Measurements from ENCODE around the gene PEDS1.
A peak's percentile ranks its signal among the peaks of the same experiment; 100 is the strongest.
"Not testable (repeated sequence)": the region's sequence is repeated elsewhere in the genome, so short reads cannot be mapped to it uniquely, and the experiment has no call there.

Gene PEDS1

GRCh38 chr20:50113420-50114224 lies 39.9 kb downstream of the PEDS1 start:
- H3K27ac Mint-ChIP-seq = peak overlapping the region; percentile 86
- peaks cover 68% of the 10 kb centered on the region for H3K4me1 Mint-ChIP-seq (ENCODE audit: low read depth)
- H3K36me3 Mint-ChIP-seq (ENCODE audit: low read depth) = peaks cover 18% of the 10 kb centered on the region
- no peaks in the 10 kb centered on the region for H3K27me3 Mint-ChIP-seq
- peak overlapping the region; percentile 96 for H3K4me3 Mint-ChIP-seq
- no peaks in the 10 kb centered on the region for H3K9me3 Mint-ChIP-seq
- intact Hi-C loops (cut with micrococcal nuclease) = loop anchor here (5.0 kb wide), 1 partner anchor 39 kb away; the partner anchor contains the start of gene PEDS1

DNA sequence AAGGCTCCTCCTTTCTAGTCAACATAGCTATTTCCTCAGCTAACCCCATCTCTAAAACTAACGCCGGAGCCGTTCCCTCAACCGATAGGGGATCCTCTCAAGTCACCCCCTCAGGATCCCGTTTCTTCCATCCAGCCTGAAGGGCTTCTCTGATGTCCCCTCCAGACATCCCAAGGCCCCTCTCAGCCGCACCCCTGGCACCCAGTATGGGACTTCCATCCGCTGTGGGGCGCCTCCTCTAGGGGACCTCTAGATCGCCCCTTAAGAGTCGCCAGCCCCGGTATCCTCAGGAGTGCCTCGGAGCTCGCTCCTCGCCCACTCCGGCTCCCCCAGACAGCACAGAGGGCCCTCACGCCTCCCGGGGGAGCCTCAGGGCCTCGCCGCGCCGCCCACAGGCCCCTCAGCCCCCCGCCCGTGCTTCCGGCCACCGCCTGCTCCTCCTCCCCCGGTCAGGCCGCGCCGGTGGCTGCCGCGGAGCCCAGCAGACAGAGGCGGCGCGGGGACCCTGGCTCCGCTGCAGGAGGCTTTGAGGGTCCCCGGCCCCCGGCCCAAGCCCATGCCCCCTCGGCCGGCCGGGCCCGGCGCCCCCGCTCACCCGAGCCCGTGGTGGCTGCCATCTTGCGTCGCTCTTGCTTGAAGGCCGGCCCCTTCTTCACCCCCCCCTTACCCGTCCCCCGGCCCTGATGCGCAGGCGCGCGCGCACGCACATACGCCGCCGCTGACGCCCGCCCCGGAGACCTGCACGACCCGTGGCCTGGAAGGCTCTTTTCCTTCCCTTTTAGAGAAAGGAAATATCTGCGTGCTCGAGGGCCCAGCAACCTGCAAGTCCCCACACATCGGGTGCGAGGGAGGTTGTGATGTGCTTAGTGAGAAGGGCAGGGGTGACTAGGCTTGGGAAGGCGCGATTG lies 40.8 kb downstream of the PEDS1 start, which contains the start of gene UBE2V1:
Gene UBE2V1, minus strand, starts transcription at position 639 of the 908 bp plus-strand sequence. Its CDS starts 22 bp downstream, at position 617.
- peaks cover 76% of the 10 kb centered on the region for H3K4me1 Mint-ChIP-seq (ENCODE audit: low read depth)
- H3K36me3 Mint-ChIP-seq (ENCODE audit: low read depth) = peaks cover 26% of the 10 kb centered on the region
- no peaks in the 10 kb centered on the region for H3K27me3 Mint-ChIP-seq
- intact Hi-C loops (cut with micrococcal nuclease) = loop anchor here (5.0 kb wide), 1 partner anchor 40 kb away; the partner anchor contains the start of gene PEDS1
- H3K4me3 Mint-ChIP-seq = peak within 1 kb of the TSS; percentile 96
- peak within 1 kb of the TSS; percentile 86 for H3K27ac Mint-ChIP-seq
- no peaks in the 10 kb centered on the region for H3K9me3 Mint-ChIP-seq

GRCh38 chr20:50111829-50112495 lies 41.6 kb downstream of the PEDS1 start:
- peak overlapping the region; percentile 96 for H3K4me3 Mint-ChIP-seq
- intact Hi-C loops (cut with micrococcal nuclease) = loop anchor here (5.0 kb wide), 1 partner anchor 40 kb away; the partner anchor contains the start of gene PEDS1
- peaks cover 84% of the 10 kb centered on the region for H3K4me1 Mint-ChIP-seq (ENCODE audit: low read depth)
- H3K27me3 Mint-ChIP-seq = no peaks in the 10 kb centered on the region
- H3K9me3 Mint-ChIP-seq = no peaks in the 10 kb centered on the region
- H3K36me3 Mint-ChIP-seq (ENCODE audit: low read depth) = peaks cover 29% of the 10 kb centered on the region
- peak overlapping the region; percentile 86 for H3K27ac Mint-ChIP-seq

- peak overlapping the region; percentile 86 for H3K27ac Mint-ChIP-seq
- intact Hi-C loops (cut with micrococcal nuclease) = loop anchor here (5.0 kb wide), 1 partner anchor 41 kb away; the partner anchor contains the start of gene PEDS1
- H3K4me1 Mint-ChIP-seq (ENCODE audit: low read depth) = peaks cover 81% of the 10 kb centered on the region
- no peaks in the 10 kb centered on the region for H3K9me3 Mint-ChIP-seq
- H3K4me3 Mint-ChIP-seq = peak overlapping the region; percentile 96
- H3K27me3 Mint-ChIP-seq = no peaks in the 10 kb centered on the region
- peaks cover 36% of the 10 kb centered on the region for H3K36me3 Mint-ChIP-seq (ENCODE audit: low read depth)
Measured at GRCh38 chr20:50111120-50111828, 42.2 kb downstream of the PEDS1 start.

- Mint-ChIP-seq H3K27me3 (no peaks in the 10 kb centered on the region), H3K9me3 (no peaks in the 10 kb centered on the region), H3K4me1 (ENCODE audit: low read depth) (peaks cover 75% of the 10 kb centered on the region), H3K36me3 (ENCODE audit: low read depth) (peaks cover 36% of the 10 kb centered on the region), H3K4me3 (peak overlapping the region; percentile 2), H3K27ac (peak overlapping the region; percentile 58)
- intact Hi-C loops (cut with micrococcal nuclease) = loop anchor here (5.0 kb wide), 1 partner anchor 42 kb away; the partner anchor contains the start of gene PEDS1
Measured at GRCh38 chr20:50110141-50111047, 43.1 kb downstream of the PEDS1 start.

- Mint-ChIP-seq H3K9me3 (no peaks in the 10 kb centered on the region), H3K36me3 (ENCODE audit: low read depth) (peaks cover 36% of the 10 kb centered on the region), H3K4me3 (no peak overlapping the region), H3K27ac (no peak overlapping the region), H3K4me1 (ENCODE audit: low read depth) (peaks cover 63% of the 10 kb centered on the region), H3K27me3 (no peaks in the 10 kb centered on the region)
- intact Hi-C loops (cut with micrococcal nuclease) = no loop called here
Measured at GRCh38 chr20:50108556-50109235, 44.8 kb downstream of the PEDS1 start.

GRCh38 chr20:50107796-50108331 lies 45.7 kb downstream of the PEDS1 start:
- H3K4me3 Mint-ChIP-seq = no peak overlapping the region
- intact Hi-C loops (cut with micrococcal nuclease) = no loop called here
- no peaks in the 10 kb centered on the region for H3K9me3 Mint-ChIP-seq
- peaks cover 37% of the 10 kb centered on the region for H3K36me3 Mint-ChIP-seq (ENCODE audit: low read depth)
- peak overlapping the region; percentile 5 for H3K27ac Mint-ChIP-seq
- H3K27me3 Mint-ChIP-seq = no peaks in the 10 kb centered on the region
- peaks cover 64% of the 10 kb centered on the region for H3K4me1 Mint-ChIP-seq (ENCODE audit: low read depth)

GRCh38 chr20:50107086-50107660 lies 46.4 kb downstream of the PEDS1 start:
- Mint-ChIP-seq H3K27ac (no peak overlapping the region), H3K4me3 (no peak overlapping the region), H3K9me3 (no peaks in the 10 kb centered on the region), H3K4me1 (ENCODE audit: low read depth) (peaks cover 64% of the 10 kb centered on the region), H3K36me3 (ENCODE audit: low read depth) (peaks cover 36% of the 10 kb centered on the region), H3K27me3 (no peaks in the 10 kb centered on the region)
- intact Hi-C loops (cut with micrococcal nuclease) = no loop called here

DNA sequence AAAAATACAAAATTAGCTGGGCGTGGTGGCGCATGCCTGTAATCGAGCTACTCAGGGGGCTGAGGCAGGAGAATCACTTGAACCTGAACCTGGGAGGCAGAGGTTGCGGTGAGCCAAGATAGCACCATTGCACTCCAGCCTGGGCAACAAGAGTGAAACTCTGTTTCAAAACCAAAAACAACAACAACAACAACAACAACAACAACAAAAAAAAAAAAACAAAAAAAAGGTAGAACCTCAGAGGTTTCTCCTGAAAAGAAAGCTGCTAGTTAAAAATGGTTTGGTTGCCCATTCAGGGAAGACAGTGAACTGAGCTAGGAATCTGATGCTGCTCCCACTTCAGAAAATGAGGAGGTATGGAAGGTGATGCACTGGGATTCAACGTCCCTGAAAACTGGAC lies 46.9 kb downstream of the PEDS1 start:
- intact Hi-C loops (cut with micrococcal nuclease); H3K4me3 Mint-ChIP-seq; H3K9me3 Mint-ChIP-seq; H3K27ac Mint-ChIP-seq; H3K27me3 Mint-ChIP-seq: not testable (repeated sequence)
- Mint-ChIP-seq H3K4me1 (ENCODE audit: low read depth) (peaks cover 64% of the 10 kb centered on the region), H3K36me3 (ENCODE audit: low read depth) (peaks cover 34% of the 10 kb centered on the region)

Data from dendritic cell treated with granulocyte-macrophage colony-stimulating factor and Interleukin-4, amounts not matched to agents 40 ng/mL and 50 ng/mL, for 4 days (primary cell).